ENCODE measurements around the gene KRABD2.
"Not testable (repeated sequence)": the region's sequence is repeated elsewhere in the genome, so short reads cannot be mapped to it uniquely, and the experiment has no call there.

The KRABD2 gene

DNA sequence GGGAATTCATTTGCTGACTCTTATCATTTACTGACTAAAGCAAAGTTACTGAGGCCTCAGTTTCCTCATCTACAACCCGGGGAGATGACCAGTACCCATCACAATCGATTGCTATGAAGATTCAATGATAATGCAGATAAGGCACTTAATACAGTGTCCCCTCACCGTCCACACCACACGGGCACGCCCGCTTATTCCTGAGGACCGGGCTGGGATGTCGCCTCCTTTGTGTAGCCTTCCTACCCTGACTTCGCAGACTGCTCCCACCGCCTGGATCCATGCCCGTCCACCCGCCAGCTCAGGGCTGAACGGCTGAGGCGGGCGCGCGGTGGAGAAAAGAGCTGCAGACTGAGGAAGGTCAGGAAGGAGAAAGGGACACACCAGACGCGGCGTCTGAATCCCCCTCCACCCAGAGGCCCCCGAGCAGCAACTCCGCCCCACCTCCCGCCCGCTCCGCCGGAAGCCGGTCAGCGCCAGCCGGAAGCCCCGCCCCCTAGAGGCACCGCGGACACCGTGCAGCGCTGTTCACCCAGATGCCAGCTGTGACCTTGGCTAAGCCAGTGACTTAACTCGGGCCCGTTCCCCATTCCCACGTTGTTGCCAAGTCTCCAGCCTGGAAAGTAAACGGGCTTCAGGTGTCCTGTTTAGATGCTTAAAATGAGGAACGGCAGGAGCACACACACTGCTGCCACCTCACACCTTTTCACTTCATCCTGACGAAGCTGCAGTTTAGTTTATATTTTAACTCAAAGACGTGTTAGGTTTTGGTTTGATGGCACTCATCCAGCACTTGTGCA lies at the start of gene KRABD2:
Gene KRABD2, minus strand, starts transcription at position 434 of the 797 bp plus-strand sequence.
- peak; percentile 86 to 88 for DNase-seq

DNA sequence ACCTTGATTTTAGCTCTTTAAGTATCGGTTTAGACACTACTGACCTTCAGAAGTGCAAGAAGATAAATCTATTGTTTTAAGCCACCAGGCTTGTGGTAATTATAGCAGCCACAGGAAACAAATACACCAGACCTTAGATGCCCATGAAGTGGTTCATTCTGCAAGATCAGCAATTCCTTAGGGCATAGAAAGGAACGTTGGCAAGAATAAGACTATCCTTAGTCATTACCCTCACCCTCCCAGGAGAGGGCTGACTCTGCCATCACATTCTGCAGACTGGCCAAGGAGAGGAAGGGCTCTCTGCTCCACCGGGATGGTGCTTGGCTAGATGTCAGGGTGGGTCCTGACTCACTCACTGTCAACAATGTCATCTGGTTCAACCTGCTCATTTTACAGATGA lies 45.1 kb upstream of the KRABD2 start:
- no peak for DNase-seq

- no peak for DNase-seq
These were observed 43.8 kb upstream of the KRABD2 start for GRCh38 chr17:8420041-8420934.

GRCh38 chr17:8419305-8419704 lies 42.8 kb upstream of the KRABD2 start:
- no peak for DNase-seq

DNA sequence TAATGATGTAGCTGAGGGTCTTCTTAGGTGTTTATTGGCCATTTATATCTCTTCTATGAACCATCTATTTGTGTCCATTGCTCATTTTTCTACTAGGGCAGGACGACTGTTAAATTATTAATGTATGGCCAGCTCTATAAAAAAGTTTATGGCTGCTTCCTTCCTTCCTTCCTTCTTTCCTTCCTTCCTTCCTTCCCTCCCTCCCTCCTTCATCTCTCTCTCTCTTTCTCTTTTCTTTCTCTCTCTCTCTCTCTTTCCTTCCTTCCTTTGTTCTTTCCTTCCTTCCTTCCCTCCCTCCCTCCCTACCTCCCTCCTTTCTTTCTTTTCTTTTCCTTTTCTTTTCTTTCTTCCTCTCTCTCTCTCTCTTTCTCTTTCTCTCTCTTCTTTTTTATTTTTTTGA lies 42.0 kb upstream of the KRABD2 start:
- no peak for DNase-seq

DNA sequence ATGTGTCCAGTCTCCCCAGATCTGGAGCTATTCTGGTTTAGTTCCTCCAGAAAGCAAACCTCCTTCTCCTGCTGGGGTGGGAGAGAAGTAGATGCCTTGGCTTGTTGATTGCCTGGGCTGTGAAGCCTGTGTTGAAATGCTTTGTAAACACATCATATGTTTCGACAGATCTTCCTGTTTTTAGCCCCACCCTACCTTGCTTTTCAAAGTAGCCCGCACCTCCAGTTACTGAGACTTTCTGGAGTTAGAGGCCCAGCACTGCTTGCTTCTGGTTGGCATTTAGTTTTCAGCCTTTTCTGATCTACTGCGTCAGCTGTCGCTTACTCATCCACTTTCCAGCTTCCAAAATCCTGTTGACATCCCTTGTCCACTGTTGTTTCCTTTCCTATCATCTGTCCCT lies 41.3 kb upstream of the KRABD2 start:
- DNase-seq, result no peak

- DNase-seq, result no peak
These were observed 37.4 kb upstream of the KRABD2 start for GRCh38 chr17:8413938-8414337.

DNA sequence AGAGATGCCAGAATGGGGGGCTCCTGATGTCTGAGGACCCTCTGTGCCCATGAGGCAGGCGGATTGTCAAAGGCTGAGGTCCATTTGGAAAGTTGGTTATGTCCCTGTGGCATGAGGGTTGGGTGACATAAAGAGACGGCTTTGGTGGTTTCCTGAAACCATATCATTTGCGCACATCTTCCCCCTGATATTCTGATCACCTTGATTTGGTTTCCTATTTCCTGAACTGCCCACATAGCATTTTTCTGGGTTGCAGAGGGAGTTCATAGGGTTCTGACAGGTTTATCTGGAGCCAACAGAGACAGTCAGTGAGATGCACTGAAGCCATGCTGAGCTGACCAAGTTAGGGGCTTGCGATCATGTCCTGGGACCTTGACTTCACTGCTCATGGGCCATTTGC lies 36.8 kb upstream of the KRABD2 start:
- no peak for DNase-seq

DNA sequence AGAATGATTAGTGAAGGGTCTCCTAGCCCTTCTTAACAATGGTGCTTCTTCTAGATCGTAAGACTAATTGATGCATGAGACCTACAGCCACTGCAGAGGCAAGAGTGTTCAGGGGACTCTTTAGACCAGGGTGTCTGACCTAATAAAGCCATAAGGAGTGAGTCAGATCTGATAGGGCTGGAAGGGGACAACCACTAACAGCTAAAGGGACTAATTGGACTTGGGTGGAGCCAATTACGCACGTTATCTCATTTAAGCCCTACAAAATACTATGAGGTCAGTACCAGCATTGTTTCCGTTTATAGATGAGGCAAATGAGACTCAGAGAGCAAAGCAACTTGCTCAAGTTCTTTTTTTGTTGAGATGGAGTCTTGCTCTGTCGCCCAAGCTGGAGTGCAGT lies 35.6 kb upstream of the KRABD2 start:
- DNase-seq, result no peak

GRCh38 chr17:8410883-8411238 lies 34.4 kb upstream of the KRABD2 start:
- no peak for DNase-seq

GRCh38 chr17:8409966-8410882 lies 33.7 kb upstream of the KRABD2 start:
- DNase-seq, result peak; percentile 74 to 77

DNA sequence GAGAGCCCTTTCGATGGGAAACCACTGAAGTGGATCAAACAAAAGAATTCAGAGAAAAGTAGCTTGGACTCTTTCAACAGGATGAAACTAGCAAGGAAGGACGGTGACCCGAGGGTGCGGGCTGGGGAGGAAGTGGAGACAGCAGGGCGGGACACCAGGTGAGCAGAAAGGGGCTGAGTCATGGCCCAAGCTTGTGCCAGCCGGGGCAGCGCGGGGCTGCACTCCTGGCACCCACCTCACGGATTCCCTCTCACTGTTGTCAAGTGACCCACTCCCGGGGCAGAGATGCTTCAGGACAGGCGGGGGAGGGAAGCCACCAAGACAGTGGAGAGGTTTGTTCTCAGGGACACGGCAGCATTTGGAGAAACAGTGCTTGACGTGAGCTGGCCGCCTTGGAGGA lies 31.9 kb upstream of the KRABD2 start:
- no peak for DNase-seq

DNA sequence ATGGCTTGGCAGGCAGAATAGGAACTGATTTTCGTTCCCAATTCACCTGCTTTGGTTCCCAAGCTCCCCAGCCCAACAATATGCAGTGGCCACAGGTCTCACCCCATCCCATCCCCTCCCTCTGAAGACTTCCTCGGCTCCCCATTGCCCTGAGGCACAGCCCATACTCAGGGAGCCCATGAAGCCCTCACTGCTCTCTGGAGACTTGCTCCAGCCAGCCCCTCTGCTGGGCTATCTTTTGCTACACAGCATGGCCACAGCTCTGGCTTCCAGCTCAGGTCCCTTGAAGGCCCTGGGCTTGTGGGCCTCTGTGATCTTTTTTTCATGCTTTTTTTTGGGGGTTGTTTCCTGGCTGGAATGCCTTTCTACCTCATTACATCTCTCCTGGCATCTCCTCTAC lies 29.7 kb upstream of the KRABD2 start:
- DNase-seq, result no peak

- no peak for DNase-seq
These were observed 29.1 kb upstream of the KRABD2 start for GRCh38 chr17:8405499-8406016.

DNA sequence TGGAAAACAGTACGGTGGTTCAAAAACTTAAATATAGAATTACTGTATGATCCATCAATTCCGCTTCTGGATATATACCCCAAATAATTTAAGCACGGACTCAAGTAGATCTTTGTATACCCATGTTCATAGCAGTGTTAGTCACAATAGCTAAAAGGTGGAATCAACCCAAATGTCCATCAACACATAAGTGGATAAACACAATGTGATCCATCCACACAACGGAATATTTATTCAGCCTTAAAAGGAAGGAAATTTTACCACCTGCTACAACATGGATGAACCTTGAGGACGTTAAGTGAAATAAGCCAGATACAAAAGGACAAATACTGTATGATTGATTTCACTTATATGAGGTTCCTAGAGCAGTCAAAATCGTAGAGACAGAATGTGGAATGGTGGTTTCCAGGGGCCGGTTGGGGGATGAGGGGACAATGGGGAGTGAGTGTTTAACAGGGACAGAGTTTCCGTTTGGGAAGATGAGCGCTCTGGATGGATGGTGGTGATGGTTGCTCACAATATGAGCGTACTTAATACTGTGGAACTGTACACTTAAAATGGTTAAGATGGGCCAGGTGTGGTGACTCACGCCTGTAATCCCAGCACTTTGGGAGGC lies 26.5 kb upstream of the KRABD2 start:
- DNase-seq, result no peak

DNA sequence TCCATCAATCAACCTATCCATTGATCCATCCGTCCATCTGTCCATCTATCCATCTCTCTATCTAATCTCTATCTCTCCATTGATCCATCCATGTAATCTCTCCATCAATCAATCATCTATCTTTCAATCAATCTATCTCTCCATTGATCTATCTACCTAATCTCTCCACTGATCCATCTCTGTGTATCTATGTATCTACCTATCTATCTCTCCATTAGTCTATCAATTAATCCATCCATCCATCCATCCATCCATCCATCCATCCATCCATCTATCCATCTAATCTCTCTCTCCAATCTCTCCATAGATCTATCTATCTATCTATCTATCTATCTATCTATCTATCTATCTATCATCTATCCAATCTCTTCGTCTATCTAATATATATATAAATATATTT lies 24.6 kb upstream of the KRABD2 start:
- DNase-seq, result no peak

- DNase-seq, result no peak
These were observed 22.5 kb upstream of the KRABD2 start for GRCh38 chr17:8398980-8399379.

DNA sequence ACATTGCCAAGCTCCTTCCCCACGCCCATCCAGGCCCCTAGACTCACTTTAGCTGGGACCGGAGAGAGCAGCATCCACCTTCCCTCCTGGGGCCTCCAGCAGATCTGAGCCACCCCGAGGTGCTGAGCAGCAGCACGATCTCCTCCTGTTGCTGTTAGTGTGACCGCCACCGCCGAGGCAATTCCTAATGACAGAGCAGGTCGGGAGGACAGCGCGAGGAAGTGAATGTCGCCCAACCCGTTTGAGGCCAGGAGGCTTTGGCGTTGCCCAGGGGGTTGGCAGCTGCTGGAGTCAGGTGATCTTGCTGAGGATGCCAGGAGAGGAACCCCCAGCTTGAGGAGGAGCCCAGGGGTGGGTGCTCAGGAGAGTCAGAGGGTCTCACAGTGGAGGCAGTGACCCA lies 21.1 kb upstream of the KRABD2 start, which contains the start of gene RNF222:
Gene RNF222, minus strand, starts transcription at position 192 of the 400 bp plus-strand sequence. CDS start 4,366 bp downstream, outside the sequence.
- no peak for DNase-seq

- not testable (repeated sequence) for DNase-seq
These were observed 18.0 kb upstream of the KRABD2 start for GRCh38 chr17:8394497-8394896.

GRCh38 chr17:8393470-8394231 lies 17.1 kb upstream of the KRABD2 start:
- peak; percentile 26 to 28 for DNase-seq
